CD4-positive, alpha-beta T cell (primary cell): ENCODE results near the gene DHCR24. TPM values are rescaled to one million over a fixed set of nuclear protein-coding genes. Genes with fewer than 3 reads are reported as not detected.
A peak's percentile ranks its signal among the peaks of the same experiment; 100 is the strongest.

Experiments used
- ATAC-seq: fragments of 200-7000 bp; cut with Tn5 transposase; one replicate; pipeline ENCODE4 v1.10.0; 2022; ENCODE audit warnings: mild to moderate bottlenecking; ENCODE audit not compliant: poor library complexity
- CTCF ChIA-PET: fragments of 350-600 bp; sonication (Branson Sonifier 250); formaldehyde crosslinking; loops from one replicate; lab custom pipeline; 2021; ENCODE audit warnings: antibody characterized with exemption, inconsistent platforms; lab: Charles Lee
- POLR2A ChIA-PET: fragments of 350-600 bp; sonication (Branson Sonifier 250); formaldehyde crosslinking; loops from one replicate; lab custom pipeline; 2021; ENCODE audit warnings: antibody characterized with exemption, inconsistent platforms; lab: Charles Lee
- DNase-seq, 14 experiments: peaks; one replicate each; pipeline ENCODE4 v3.0.0-alpha.2; 2013 to 2020; ENCODE audit warnings: mixed read lengths in 2 of 14
- H3K27ac ChIP-seq, 2 donors: one replicate each; pipeline versions ENCODE4 v1.5.1 to v1.7.0; 2013; ENCODE audit warnings: low read length in 2 of 2, low read depth in 1 of 2, mild to moderate bottlenecking in 1 of 2
- H3K27me3 ChIP-seq, 2 experiments: 1 replicate in 1 of 2; 2 replicates in 1 of 2; pipeline versions ENCODE4 v1.6.1 to v1.7.0; 2013; ENCODE audit warnings: low read length in 2 of 2, control low read depth in 1 of 2, mild to moderate bottlenecking in 1 of 2, moderate library complexity in 1 of 2; ENCODE audit not compliant: insufficient read depth in 2 of 2, control insufficient read depth in 1 of 2
- H3K36me3 ChIP-seq: one replicate; pipeline ENCODE4 v1.6.1; 2013; ENCODE audit warnings: low read length, control low read depth; ENCODE audit not compliant: insufficient read depth
- H3K4me1 ChIP-seq: one replicate; pipeline ENCODE4 v1.6.1; 2013; ENCODE audit warnings: low read length, control low read depth; ENCODE audit not compliant: insufficient read depth
- H3K4me3 ChIP-seq: one replicate; pipeline ENCODE4 v1.5.1; 2013; ENCODE audit warnings: mild to moderate bottlenecking, low read length, moderate library complexity
- H3K9me3 ChIP-seq, 2 experiments: 1 replicate in 1 of 2; 2 replicates in 1 of 2; pipeline versions ENCODE4 v1.6.1 to v1.7.0; 2013; ENCODE audit warnings: low read length in 2 of 2, mild to moderate bottlenecking in 2 of 2, control low read depth in 1 of 2, moderate library complexity in 1 of 2; ENCODE audit not compliant: control insufficient read depth in 1 of 2, insufficient read depth in 1 of 2
- H3K27ac Mint-ChIP-seq: one replicate; pipeline ENCODE4 v1.8.0; 2020; ENCODE audit warnings: mixed read lengths
- H3K27me3 Mint-ChIP-seq: one replicate; pipeline ENCODE4 v1.8.0; 2021; ENCODE audit warnings: mixed read lengths
- H3K36me3 Mint-ChIP-seq: one replicate; pipeline ENCODE4 v1.8.0; 2021; ENCODE audit warnings: low read depth, mixed read lengths
- H3K4me1 Mint-ChIP-seq: one replicate; pipeline ENCODE4 v1.8.0; 2021; ENCODE audit warnings: low read depth, mixed read lengths
- H3K4me3 Mint-ChIP-seq: one replicate; pipeline ENCODE4 v1.8.0; 2020; ENCODE audit warnings: mild to moderate bottlenecking, mixed read lengths
- H3K9me3 Mint-ChIP-seq: one replicate; pipeline ENCODE4 v1.8.0; 2020; ENCODE audit warnings: mixed read lengths
- CTCF ChIP-seq: fragments of 200-600 bp; IDR thresholded peaks from one replicate; pipeline ENCODE4 v1.8.0; 2022; ENCODE audit warnings: antibody characterized with exemption, mild to moderate bottlenecking
- intact Hi-C, 2 experiments: fragments of 100-400 bp; cut with DNase I in 1 of 2; cut with micrococcal nuclease in 1 of 2; formaldehyde crosslinking; loops; one replicate each; pipeline versions ENCODE4 v1.15.1 to v1.9.0; 2023 to 2025; cut with DNase I, micrococcal nuclease
- total RNA-seq, 174 experiments: library from RNA in 2 of 174; stranded (reverse) in 2 of 174; gene quantifications; one replicate each; pipeline ENCODE4 v1.2.3 and lab custom pipeline; 2021 to 2026

Gene DHCR24
- total RNA-seq, 2 experiments from 2014 or later = 0.34 to 0.55 TPM

GRCh38 chr1:54805466-54805865 is 81.5 kb downstream of the DHCR24 start:
- DNase-seq = no peak

GRCh38 chr1:54804471-54805132 is 82.4 kb downstream of the DHCR24 start:
- DNase-seq (peak in 1 of 14 experiments; percentile 7), ATAC-seq (no peak)
- Mint-ChIP-seq H3K27ac (no peak overlapping the region), H3K4me1 (peaks cover 38% of the 10 kb centered on the region), H3K36me3 (peaks cover 5% of the 10 kb centered on the region), H3K27me3 (no peaks in the 10 kb centered on the region), H3K9me3 (no peaks in the 10 kb centered on the region), H3K4me3 (no peak overlapping the region)
- Histone ChIP-seq H3K36me3 (no peaks in the 10 kb centered on the region), H3K4me1 (peaks cover 49% of the 10 kb centered on the region), H3K27ac (peak overlapping the region in 1 of 2 donors; percentile 36), H3K4me3 (no peak overlapping the region), H3K9me3 (no peaks in the 10 kb centered on the region), H3K27me3 (no peaks in the 10 kb centered on the region)
- ChIA-PET CTCF (no interaction called here), POLR2A (interaction anchor here (1.8 kb wide), 1 partner anchor 89 kb away, joined by 4 read pairs; the partner anchor contains the start of gene TTC4)
- TF ChIP-seq CTCF = no peak
- intact Hi-C loops = loop anchor here in 1 of 2 experiments (5.0 kb wide), 1 partner anchor 397 kb away; the partner anchor contains the start of gene SSBP3

More at GRCh38 chr1:54805466-54805865, 81.5 kb downstream of the DHCR24 start:
- no peaks in the 10 kb centered on the region for H3K27me3 Mint-ChIP-seq
- Histone ChIP-seq H3K4me1 (peaks cover 43% of the 10 kb centered on the region), H3K36me3 (no peaks in the 10 kb centered on the region), H3K9me3 (no peaks in the 10 kb centered on the region), H3K27ac (peak overlapping the region in 1 of 2 donors; percentile 36), H3K27me3 (no peaks in the 10 kb centered on the region), H3K4me3 (no peak overlapping the region)
- intact Hi-C loops = no loop called here
- H3K9me3 Mint-ChIP-seq = no peaks in the 10 kb centered on the region
- H3K36me3 Mint-ChIP-seq = no peaks in the 10 kb centered on the region
- ChIA-PET CTCF (no interaction called here), POLR2A (no interaction called here)
- H3K4me1 Mint-ChIP-seq = peaks cover 30% of the 10 kb centered on the region
- no peak overlapping the region for H3K4me3 Mint-ChIP-seq
- no peak for TF ChIP-seq CTCF
- ATAC-seq = no peak
- H3K27ac Mint-ChIP-seq = no peak overlapping the region

GRCh38 chr1:54803761-54804470 is 83.1 kb downstream of the DHCR24 start:
- POLR2A ChIA-PET = interaction anchor here (1.8 kb wide), 1 partner anchor 89 kb away, joined by 4 read pairs; the partner anchor contains the start of gene TTC4
- H3K9me3 Mint-ChIP-seq = no peaks in the 10 kb centered on the region
- peak overlapping the region; percentile 13 for H3K4me3 Mint-ChIP-seq
- TF ChIP-seq CTCF = no peak
- no peaks in the 10 kb centered on the region for H3K27me3 ChIP-seq
- no peak overlapping the region for H3K4me3 ChIP-seq
- H3K4me1 ChIP-seq = peaks cover 56% of the 10 kb centered on the region
- H3K27me3 Mint-ChIP-seq = no peaks in the 10 kb centered on the region
- no peaks in the 10 kb centered on the region for H3K36me3 ChIP-seq
- no peaks in the 10 kb centered on the region for H3K9me3 ChIP-seq
- peaks cover 45% of the 10 kb centered on the region for H3K4me1 Mint-ChIP-seq
- intact Hi-C loops = loop anchor here in 1 of 2 experiments (5.0 kb wide), 1 partner anchor 397 kb away; the partner anchor contains the start of gene SSBP3
- CTCF ChIA-PET = no interaction called here
- DNase-seq (peak in 1 of 14 experiments; percentile 25), ATAC-seq (no peak)
- peaks cover 5% of the 10 kb centered on the region for H3K36me3 Mint-ChIP-seq
- no peak overlapping the region for H3K27ac Mint-ChIP-seq
- no peak overlapping the region for H3K27ac ChIP-seq
